Stimulated activated CD4-positive, alpha-beta T cell treated with anti-CD3 and anti-CD28 coated beads, Interleukin-12 subunit alpha, Interleukin-12 subunit beta, amount 100 ng/mL, for 24 hours (primary cell): ENCODE results near the gene GAL3ST1.

ENCODE experiments used
- DNase-seq, 2 experiments: peaks; one replicate each; pipeline ENCODE4 v3.0.0-alpha.2; 2020; ENCODE audit warnings: low read depth in 2 of 2

The GAL3ST1 gene

GRCh38 chr22:30535182-30535581 lies 39.3 kb downstream of the GAL3ST1 start:
- DNase-seq, result no peak

GRCh38 chr22:30531651-30532608 lies 42.5 kb downstream of the GAL3ST1 start:
- no peak for DNase-seq

DNA sequence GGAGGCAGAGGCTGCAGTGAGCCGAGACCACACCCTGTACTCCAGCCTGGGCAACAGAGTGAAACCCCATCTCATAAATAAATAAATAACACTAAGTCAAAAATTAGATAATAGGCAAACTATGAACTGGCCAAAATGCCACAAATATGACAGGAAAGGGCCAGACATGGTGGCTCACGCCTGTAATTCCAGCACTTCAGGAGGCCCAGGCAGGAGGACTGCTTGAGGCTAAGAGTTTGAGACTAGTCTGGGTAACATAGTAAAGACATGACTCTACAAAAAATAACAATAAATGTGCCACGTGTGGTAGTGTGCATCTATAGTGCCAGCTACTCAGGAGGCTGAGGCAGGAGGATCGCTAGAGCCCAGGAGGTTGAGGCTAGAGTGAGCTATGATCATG lies 47.8 kb downstream of the GAL3ST1 start:
- no peak for DNase-seq

DNA sequence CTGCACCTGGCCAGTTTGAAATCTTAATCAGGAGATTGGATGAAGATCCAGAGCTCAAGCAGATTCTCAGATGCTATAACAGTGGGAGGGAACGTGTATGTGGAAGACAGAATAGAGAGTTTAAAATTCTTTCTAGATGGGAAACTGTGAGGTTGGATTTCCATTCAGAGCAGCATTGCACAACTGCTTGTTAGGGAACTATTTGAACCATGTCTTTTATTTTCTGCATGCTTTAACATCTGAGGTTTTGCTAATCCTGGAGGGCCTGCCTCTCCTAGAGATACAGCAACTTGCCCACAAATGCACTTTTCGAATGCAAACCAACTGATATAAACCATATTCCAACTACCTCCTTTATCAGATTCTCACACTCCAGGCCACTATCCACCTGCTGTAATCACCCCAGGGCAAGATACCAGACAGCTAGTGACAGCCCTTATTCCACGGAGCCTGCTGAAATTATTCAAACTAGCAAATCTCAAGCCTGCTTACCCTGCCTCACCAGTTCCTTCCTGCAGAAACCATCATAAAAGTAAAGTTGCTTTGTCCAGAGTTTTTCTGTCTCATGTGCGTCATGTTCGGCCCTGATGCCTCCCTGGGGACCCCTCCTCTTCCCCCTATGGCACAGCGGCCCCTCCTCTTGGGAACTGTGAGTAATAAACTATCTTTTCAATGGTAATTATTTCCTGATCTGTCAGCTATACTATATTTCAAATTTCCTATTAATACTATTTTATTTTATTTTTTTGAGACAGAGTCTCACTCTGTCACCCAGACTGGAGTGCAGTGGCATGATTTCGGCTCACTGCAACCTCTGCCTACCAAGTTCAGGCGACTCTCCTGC lies 50.6 kb downstream of the GAL3ST1 start:
- DNase-seq, result no peak

DNA sequence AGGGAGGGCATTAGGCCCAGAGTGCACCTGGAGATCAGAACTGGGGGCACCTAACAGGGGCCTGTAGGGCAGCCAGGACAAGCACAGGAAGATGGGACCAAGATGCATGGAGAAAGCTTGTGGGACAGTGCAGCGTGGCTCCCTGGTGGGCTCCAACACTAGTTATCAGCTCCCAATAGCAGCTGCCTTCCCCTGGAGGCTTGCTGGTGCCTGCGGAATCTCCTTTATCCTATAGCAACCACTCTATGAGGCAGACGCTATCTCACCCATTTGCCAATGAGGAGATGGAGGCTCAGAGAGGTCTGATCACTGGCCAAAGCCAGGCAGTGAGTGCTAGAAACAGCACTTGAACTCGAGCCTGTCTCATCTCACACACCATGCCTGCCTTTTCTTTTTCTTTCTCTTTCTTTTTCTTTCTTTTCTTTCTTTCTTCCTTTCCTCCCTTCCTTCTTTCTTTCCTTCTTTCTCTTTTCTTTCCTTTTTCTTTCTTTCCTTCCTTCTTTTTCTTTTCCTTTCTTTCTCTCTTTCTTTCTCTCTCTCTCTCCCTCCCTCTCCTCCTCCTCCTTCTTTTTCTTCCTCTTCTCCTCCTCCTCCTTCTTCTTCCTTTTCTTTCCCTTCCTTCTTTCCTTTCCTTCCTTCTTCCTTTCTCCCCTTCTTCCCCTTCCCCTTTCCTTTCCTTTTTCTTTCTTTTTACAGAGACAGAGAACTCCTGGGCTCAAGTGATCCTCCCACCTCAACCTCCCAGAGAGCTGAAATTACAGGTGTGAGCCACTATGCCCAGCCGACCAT lies 52.9 kb downstream of the GAL3ST1 start:
- no peak for DNase-seq

DNA sequence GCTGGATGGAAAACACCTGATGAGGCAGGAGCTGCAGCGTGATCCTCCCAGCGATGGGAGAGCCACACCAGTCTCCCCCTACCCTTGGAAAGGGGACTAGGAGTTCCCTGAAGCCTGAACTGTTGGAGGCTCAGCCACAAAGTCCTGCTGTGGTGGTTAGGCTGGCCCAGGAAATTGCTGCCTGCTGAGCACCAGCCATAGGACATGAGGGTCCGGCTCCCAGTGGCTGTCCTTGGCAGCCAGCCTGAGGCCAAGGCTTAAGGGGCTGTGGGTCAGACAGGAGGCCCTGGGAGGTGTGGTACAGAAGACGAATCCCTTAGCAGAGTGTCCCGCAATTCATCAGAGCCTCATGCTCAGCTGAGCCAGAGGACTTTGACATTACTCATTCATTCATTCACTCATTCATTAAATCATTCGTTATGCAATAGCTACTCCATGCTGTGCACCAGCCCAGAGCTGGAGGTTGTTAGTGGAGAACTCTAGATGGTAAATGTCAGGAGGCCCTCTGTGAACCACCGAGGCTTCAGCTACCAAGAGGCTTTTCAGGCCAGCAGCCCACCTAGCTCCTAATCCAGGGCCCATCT lies 54.5 kb downstream of the GAL3ST1 start:
- no peak for DNase-seq

- DNase-seq, result no peak
These were observed 57.7 kb downstream of the GAL3ST1 start for GRCh38 chr22:30516731-30517130.

DNA sequence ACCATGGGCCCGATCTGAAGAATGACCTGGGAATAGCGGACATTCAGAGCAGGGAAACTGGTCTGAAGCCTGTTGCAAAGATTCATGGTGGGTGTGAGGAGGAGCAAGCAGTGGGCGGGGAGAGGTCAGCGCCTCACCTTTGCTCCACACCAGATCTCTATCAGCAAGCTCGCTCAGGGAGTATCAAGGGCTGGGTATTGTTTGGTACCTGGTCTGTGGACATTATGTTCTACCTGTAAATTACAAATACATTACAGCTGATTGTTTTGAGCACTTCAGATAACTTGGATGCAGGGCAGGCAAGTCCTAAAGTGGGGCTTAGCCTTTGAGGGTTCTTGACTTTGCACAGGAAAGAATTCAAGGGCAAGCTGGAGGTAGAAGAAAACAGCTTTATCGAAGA lies 58.2 kb downstream of the GAL3ST1 start:
- DNase-seq, result no peak

- no peak for DNase-seq
These were observed 60.2 kb downstream of the GAL3ST1 start for GRCh38 chr22:30514252-30514651.

- DNase-seq, result no peak
These were observed 61.0 kb downstream of the GAL3ST1 start for GRCh38 chr22:30513462-30513861.

GRCh38 chr22:30511911-30512310 lies 62.6 kb downstream of the GAL3ST1 start:
- DNase-seq, result no peak

GRCh38 chr22:30511109-30511508 lies 63.4 kb downstream of the GAL3ST1 start:
- no peak for DNase-seq

- no peak for DNase-seq
These were observed 66.2 kb downstream of the GAL3ST1 start for GRCh38 chr22:30508216-30508615.

DNA sequence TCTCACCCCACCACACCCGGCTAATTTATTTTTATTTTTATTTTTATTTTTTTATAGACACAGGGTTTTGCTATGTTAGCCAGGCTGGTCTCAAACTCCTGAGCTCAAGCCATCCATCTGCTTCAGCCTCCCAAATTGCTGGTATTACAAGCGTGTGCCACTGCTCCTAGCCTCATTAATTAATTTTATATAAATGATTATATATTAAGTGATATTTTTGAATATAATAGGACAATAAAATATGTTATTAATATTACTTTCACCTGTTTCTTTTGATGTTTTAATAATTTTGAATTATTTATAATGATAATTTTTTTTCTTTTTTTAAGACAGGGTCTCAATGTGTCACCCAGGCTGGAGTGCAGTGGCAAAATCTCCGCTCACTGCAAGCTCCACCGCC lies 66.8 kb downstream of the GAL3ST1 start:
- no peak for DNase-seq

DNA sequence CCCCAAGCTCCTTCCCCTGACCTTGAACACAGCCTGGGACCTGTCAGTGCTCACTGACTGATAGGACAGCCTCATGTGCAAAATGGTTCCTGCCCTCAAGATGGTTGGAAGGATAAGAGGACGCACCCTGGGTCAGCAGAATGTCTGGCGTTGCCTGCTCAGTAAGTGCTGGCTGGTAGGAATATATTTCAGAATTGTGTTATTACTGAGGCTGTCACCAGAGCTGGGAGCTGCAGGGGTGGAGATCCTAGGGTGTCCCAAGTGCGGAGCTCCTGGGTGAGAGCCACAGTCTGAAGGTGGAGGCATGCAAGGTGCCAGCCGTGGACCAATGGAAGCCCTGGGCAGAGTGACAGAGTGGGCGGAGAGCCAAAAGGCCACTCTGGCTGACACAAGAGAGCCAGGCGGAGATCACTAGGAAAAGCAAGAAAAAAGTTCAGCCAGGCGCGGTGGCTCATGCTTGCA lies 67.9 kb downstream of the GAL3ST1 start:
- DNase-seq, result no peak
